Activated CD4-positive, alpha-beta T cell treated with anti-CD3 and anti-CD28 coated beads, Interleukin-2, amount 50 U/mL, for 1 hour (primary cell): ENCODE results near the gene UQCC2.

ENCODE experiments used
- DNase-seq: peaks from one replicate; pipeline ENCODE4 v3.0.0-alpha.2; 2020

UQCC2 gene

GRCh38 chr6:33744001-33744848 lies 32.7 kb upstream of the UQCC2 start:
- peak; percentile 77 for DNase-seq

- DNase-seq, result no peak
Observed at GRCh38 chr6:33742837-33743236, 31.3 kb upstream of the UQCC2 start.

- no peak for DNase-seq
Observed at GRCh38 chr6:33742092-33742491, 30.6 kb upstream of the UQCC2 start.

GRCh38 chr6:33740794-33741193 lies 29.3 kb upstream of the UQCC2 start:
- DNase-seq, result no peak

- DNase-seq, result no peak
Observed at GRCh38 chr6:33740204-33740608, 28.7 kb upstream of the UQCC2 start.

GRCh38 chr6:33739571-33739970 lies 28.1 kb upstream of the UQCC2 start:
- DNase-seq, result no peak

GRCh38 chr6:33738879-33739278 lies 27.4 kb upstream of the UQCC2 start:
- DNase-seq, result no peak

- DNase-seq, result no peak
Observed at GRCh38 chr6:33738153-33738552, 26.7 kb upstream of the UQCC2 start.

- no peak for DNase-seq
Observed at GRCh38 chr6:33737267-33738026, 25.9 kb upstream of the UQCC2 start.

- DNase-seq, result no peak
Observed at GRCh38 chr6:33735216-33735615, 23.7 kb upstream of the UQCC2 start.

GRCh38 chr6:33733709-33734007 lies 22.2 kb upstream of the UQCC2 start:
- no peak for DNase-seq

GRCh38 chr6:33732817-33733708 lies 21.6 kb upstream of the UQCC2 start:
- no peak for DNase-seq

- DNase-seq, result no peak
Observed at GRCh38 chr6:33732385-33732784, 20.9 kb upstream of the UQCC2 start.

GRCh38 chr6:33731751-33732282 lies 20.3 kb upstream of the UQCC2 start:
- DNase-seq, result no peak

- no peak for DNase-seq
Observed at GRCh38 chr6:33731035-33731434, 19.5 kb upstream of the UQCC2 start.

GRCh38 chr6:33730611-33731010 lies 19.1 kb upstream of the UQCC2 start:
- no peak for DNase-seq

GRCh38 chr6:33729059-33729458 lies 17.6 kb upstream of the UQCC2 start:
- no peak for DNase-seq

GRCh38 chr6:33728438-33728837 lies 16.9 kb upstream of the UQCC2 start:
- no peak for DNase-seq

- DNase-seq, result no peak
Observed at GRCh38 chr6:33727932-33728331, 16.4 kb upstream of the UQCC2 start.

GRCh38 chr6:33727126-33727525 lies 15.6 kb upstream of the UQCC2 start:
- DNase-seq, result no peak

GRCh38 chr6:33726696-33727095 lies 15.2 kb upstream of the UQCC2 start:
- DNase-seq, result no peak

- DNase-seq, result no peak
Observed at GRCh38 chr6:33725891-33726673, 14.6 kb upstream of the UQCC2 start.
